Loucy (cell line): Measurements from ENCODE around the gene ELL.
A peak's percentile ranks its signal among the peaks of the same experiment; 100 is the strongest.
"Not testable (repeated sequence)": the region's sequence is repeated elsewhere in the genome, so short reads cannot be mapped to it uniquely, and the experiment has no call there.

Experiments used
- H2AFZ ChIP-seq: fragments of 200-600 bp; sonication (generic); 2 replicates; pipeline ENCODE4 v1.6.0; 2016; ENCODE audit warnings: antibody characterized with exemption, mild to moderate bottlenecking, low read length, moderate library complexity
- H3F3A ChIP-seq: fragments of 200-600 bp; 2 replicates; pipeline ENCODE4 v1.6.0; 2016; ENCODE audit warnings: antibody characterized with exemption, low read depth, mild to moderate bottlenecking
- H3K27me3 ChIP-seq: fragments of 200-600 bp; sonication (generic); 2 replicates; pipeline ENCODE4 v1.6.1; 2014; ENCODE audit warnings: low read length, mild to moderate bottlenecking; ENCODE audit not compliant: insufficient read depth, poor library complexity, severe bottlenecking
- H3K36me3 ChIP-seq: fragments of 200-600 bp; sonication (generic); 2 replicates; pipeline ENCODE4 v1.6.1; 2016; ENCODE audit warnings: low read length; ENCODE audit not compliant: insufficient read depth
- H3K4me1 ChIP-seq: fragments of 200-600 bp; sonication (generic); 2 replicates; pipeline ENCODE4 v1.5.1; 2014; ENCODE audit warnings: low read length, mild to moderate bottlenecking; ENCODE audit not compliant: insufficient read depth, poor library complexity, severe bottlenecking
- H3K4me2 ChIP-seq: fragments of 200-600 bp; sonication (generic); 2 replicates; pipeline ENCODE4 v1.6.0; 2014; ENCODE audit warnings: antibody characterized with exemption, low read length, low read depth, mild to moderate bottlenecking; ENCODE audit not compliant: poor library complexity, severe bottlenecking
- H3K4me3 ChIP-seq: fragments of 200-600 bp; sonication (generic); 2 replicates; pipeline ENCODE4 v1.5.1; 2014; ENCODE audit warnings: low read length, mild to moderate bottlenecking, mixed read lengths; ENCODE audit not compliant: poor library complexity, severe bottlenecking
- H3K79me2 ChIP-seq: fragments of 200-600 bp; sonication (generic); 2 replicates; pipeline ENCODE4 v1.6.1; 2014; ENCODE audit warnings: low read length; ENCODE audit not compliant: insufficient read depth
- H3K9ac ChIP-seq: fragments of 200-600 bp; sonication (generic); 2 replicates; pipeline ENCODE4 v1.6.0; 2014; ENCODE audit warnings: mild to moderate bottlenecking, low read depth, low read length, moderate library complexity; ENCODE audit not compliant: poor library complexity, severe bottlenecking
- H3K9me2 ChIP-seq: fragments of 200-600 bp; sonication (generic); replicated peaks from 2 replicates; pipeline ENCODE4 v1.6.1; 2016; ENCODE audit warnings: low read depth, low read length, mixed read lengths
- H3K9me3 ChIP-seq: fragments of 200-600 bp; sonication (generic); 2 replicates; pipeline ENCODE4 v1.6.1; 2014; ENCODE audit warnings: mild to moderate bottlenecking, antibody characterized with exemption, low read length, low read depth; ENCODE audit not compliant: insufficient read depth
- H4K20me1 ChIP-seq: fragments of 200-600 bp; sonication (generic); 2 replicates; pipeline ENCODE4 v1.6.0; 2014; ENCODE audit warnings: antibody characterized with exemption, low read length, mild to moderate bottlenecking; ENCODE audit not compliant: insufficient read depth, poor library complexity, severe bottlenecking
- EZH2phosphoT487 ChIP-seq: fragments of 200-600 bp; IDR thresholded peaks from 2 replicates; pipeline ENCODE4 v1.6.1; 2018; ENCODE audit warnings: antibody characterized with exemption, mild to moderate bottlenecking, moderate library complexity, borderline replicate concordance
- TF ChIP-seq, protein P1 (sequence below): fragments of 200-600 bp; sonication (generic); conservative IDR thresholded peaks from 2 replicates; pipeline ENCODE4 v1.5.1; 2014; ENCODE audit warnings: mild to moderate bottlenecking, antibody characterized with exemption, low read length

Gene ELL

DNA sequence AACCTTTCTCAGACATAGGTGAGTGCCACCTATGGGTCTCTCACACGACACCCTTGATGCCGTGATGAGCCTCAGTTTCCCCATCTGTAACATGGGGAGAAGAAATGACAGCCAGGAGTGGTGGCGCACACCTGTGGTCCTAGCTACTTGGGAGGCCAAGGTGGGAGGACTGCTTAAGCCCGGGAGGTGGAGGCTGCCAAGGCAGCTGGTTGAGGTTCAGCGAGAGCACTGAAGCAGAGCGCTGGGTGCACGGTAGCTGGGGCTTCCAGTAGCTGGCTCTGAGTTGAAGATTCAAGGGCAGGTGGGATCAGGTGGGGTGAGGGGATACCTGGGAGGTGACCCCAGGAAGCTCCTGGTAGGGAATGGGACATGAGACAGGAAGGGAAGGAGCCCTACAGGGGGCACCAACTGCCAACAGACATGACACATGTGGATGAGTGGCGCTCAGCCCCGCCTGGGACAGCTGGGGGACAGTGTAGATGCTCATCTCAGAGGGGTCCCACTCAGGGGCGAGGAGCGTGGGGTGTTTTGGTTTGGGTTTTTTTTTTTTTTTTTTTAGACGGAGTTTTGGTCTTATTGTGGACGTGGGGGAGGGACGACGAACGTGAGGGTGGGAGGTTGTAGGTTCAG, 109.1 kb downstream of the ELL start:
- Histone ChIP-seq H3K36me3 (no peaks in the 10 kb centered on the region), H2AFZ (no peak overlapping the region), H3F3A (peaks cover 17% of the 10 kb centered on the region; the same call in 1 of the 2 replicates), H3K4me2 (no peak overlapping the region), H3K9me3 (no peaks in the 10 kb centered on the region), H4K20me1 (no peaks in the 10 kb centered on the region), H3K27me3 (no peaks in the 10 kb centered on the region), H3K9me2 (no peaks in the 10 kb centered on the region), H3K79me2 (no peaks in the 10 kb centered on the region), H3K4me1 (peaks cover 40% of the 10 kb centered on the region), H3K4me3 (no peak overlapping the region), H3K9ac (no peak overlapping the region)
- TF ChIP-seq, protein P1, sequence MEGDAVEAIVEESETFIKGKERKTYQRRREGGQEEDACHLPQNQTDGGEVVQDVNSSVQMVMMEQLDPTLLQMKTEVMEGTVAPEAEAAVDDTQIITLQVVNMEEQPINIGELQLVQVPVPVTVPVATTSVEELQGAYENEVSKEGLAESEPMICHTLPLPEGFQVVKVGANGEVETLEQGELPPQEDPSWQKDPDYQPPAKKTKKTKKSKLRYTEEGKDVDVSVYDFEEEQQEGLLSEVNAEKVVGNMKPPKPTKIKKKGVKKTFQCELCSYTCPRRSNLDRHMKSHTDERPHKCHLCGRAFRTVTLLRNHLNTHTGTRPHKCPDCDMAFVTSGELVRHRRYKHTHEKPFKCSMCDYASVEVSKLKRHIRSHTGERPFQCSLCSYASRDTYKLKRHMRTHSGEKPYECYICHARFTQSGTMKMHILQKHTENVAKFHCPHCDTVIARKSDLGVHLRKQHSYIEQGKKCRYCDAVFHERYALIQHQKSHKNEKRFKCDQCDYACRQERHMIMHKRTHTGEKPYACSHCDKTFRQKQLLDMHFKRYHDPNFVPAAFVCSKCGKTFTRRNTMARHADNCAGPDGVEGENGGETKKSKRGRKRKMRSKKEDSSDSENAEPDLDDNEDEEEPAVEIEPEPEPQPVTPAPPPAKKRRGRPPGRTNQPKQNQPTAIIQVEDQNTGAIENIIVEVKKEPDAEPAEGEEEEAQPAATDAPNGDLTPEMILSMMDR, result no peak
- no peak for TF ChIP-seq EZH2phosphoT487

DNA sequence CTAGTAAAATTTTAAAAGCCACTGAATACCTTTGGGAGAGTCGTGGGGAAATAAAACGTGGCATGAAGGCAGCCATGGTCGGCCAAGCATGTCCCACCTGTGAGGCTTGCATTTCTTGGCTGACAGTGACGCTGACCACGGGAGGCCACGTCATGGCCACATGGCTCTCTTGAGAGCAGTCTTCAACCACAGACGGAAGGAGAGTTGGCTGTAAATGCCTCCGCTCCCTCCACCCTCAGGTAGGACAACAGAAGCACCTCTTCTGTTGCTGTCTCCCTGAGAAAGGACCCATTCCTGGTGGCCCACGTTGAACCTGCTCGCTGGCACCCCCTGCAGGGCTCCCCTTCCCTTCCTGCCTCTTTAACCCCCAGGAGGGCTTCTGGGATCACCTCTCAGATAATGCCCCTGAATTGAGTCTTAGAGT, 113.8 kb downstream of the ELL start:
- H3K9ac ChIP-seq, result peak overlapping the region; percentile 39
- H3K4me3 ChIP-seq, result peak overlapping the region; percentile 6
- H3K36me3 ChIP-seq, result no peaks in the 10 kb centered on the region
- H4K20me1 ChIP-seq, result no peaks in the 10 kb centered on the region
- H3K79me2 ChIP-seq, result no peaks in the 10 kb centered on the region
- no peaks in the 10 kb centered on the region for H3K9me2 ChIP-seq
- H3K9me3 ChIP-seq, result no peaks in the 10 kb centered on the region
- peak overlapping the region; percentile 89 for H2AFZ ChIP-seq
- H3K4me2 ChIP-seq, result peak overlapping the region; percentile 60
- peaks cover 4% of the 10 kb centered on the region for H3K4me1 ChIP-seq
- TF ChIP-seq, protein P1, result peak; percentile 77
- TF ChIP-seq EZH2phosphoT487, result no peak
- H3K27me3 ChIP-seq, result no peaks in the 10 kb centered on the region
- no peaks in the 10 kb centered on the region for H3F3A ChIP-seq

DNA sequence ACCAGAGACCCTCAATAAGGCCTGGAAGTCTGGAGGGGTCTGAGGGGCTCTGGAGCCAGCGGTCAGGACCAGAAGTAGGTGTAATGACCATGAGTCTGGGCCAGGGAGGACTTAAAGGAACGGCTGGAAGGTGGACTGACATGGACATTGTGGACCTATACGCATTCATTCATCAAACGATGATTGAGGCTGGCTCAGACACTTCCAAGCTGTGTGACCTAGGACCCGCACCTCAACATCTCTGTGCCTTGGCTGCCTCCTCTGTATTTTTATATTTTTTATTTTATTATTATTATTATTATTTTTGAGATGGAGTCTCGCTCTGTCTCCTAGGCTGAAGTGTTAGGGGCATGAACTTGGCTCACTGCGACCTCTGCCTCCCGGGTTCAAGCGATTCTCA, 115.1 kb downstream of the ELL start:
- Histone ChIP-seq H3K4me1 (peaks cover 10% of the 10 kb centered on the region), H3K27me3 (no peaks in the 10 kb centered on the region), H4K20me1 (no peaks in the 10 kb centered on the region), H3K9me3 (no peaks in the 10 kb centered on the region), H3K9ac (no peak overlapping the region), H3K4me3 (no peak overlapping the region), H2AFZ (no peak overlapping the region), H3K9me2 (no peaks in the 10 kb centered on the region), H3K79me2 (no peaks in the 10 kb centered on the region), H3K36me3 (no peaks in the 10 kb centered on the region), H3F3A (no peaks in the 10 kb centered on the region), H3K4me2 (no peak overlapping the region)
- TF ChIP-seq, protein P1, result no peak
- no peak for TF ChIP-seq EZH2phosphoT487

DNA sequence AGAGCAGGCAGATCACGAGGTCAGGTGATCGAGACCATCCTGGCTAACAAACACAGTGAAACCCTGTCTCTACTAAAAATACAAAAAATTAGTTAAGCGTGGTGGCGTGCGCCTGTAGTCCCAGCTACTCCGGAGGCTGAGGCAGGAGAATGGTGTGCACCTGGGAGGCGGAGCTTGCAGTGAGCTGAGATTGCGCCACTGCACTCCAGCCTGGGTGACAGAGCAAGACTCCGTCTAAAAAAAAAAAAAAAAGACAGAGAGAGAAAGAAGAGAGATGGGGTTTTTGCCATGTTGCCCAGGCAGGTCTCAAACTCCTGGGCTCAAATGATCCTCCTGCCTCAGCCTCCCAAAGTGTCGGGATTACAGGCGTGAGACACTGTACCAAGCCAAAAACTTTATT, 116.1 kb downstream of the ELL start:
- H3K9me3 ChIP-seq, H4K20me1 ChIP-seq, H3K4me2 ChIP-seq, H3K9ac ChIP-seq, H3K79me2 ChIP-seq, H3K36me3 ChIP-seq, H3F3A ChIP-seq, H2AFZ ChIP-seq, H3K27me3 ChIP-seq, H3K9me2 ChIP-seq, H3K4me3 ChIP-seq: not testable (repeated sequence)
- peaks cover 11% of the 10 kb centered on the region for H3K4me1 ChIP-seq

DNA sequence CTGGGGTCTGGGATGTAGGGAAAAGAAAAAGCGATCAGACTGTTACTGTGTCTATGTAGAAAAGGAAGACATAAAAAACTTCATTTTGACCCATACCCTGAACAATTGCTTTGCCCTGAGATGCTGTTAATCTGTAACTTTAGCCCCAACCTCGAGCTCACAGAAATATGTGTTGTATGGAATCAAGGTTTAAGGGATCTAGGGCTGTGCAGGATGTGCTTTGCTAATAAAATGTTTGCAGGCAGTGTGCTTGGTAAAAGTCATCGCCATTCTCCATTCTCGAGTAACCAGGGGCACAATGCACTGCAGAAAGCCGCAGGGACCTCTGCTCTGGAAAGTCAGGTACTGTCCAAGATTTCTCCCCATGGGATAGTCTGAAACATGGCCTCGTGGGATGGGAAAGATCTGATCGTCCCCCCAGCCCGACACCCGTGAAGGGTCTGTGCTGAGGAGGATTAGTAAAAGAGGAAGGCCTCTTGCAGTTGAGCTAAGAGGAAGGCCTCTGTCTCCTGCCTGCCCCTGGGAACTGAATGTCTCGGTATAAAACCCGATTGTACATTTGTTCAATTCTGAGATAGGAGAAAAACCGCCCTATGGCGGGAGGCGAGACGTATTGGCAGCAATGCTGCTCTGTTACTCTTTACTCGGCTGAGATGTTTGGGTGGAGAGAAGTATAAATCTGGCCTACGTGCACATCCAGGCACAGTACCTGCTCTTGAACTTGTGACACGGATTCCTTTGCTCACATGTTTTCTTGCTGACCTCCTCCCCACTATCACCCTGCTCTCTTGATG, 119.2 kb downstream of the ELL start:
- H3K4me3 ChIP-seq, H2AFZ ChIP-seq, H3K79me2 ChIP-seq, H3F3A ChIP-seq, H3K27me3 ChIP-seq, H3K36me3 ChIP-seq, H4K20me1 ChIP-seq, H3K9me2 ChIP-seq, H3K4me1 ChIP-seq, H3K9me3 ChIP-seq: not testable (repeated sequence)
- H3K9ac ChIP-seq, result peak overlapping the region; percentile 51
- peak overlapping the region; percentile 51 for H3K4me2 ChIP-seq
